OCI-LY1 (cell line): Measurements from ENCODE around the gene NOP14.

Source experiments
- CTCF ChIP-seq: fragments of 200-600 bp; sonication (generic), shearing (Covaris generic); IDR thresholded peaks from 2 replicates; pipeline ENCODE4 v1.5.1; 2017; ENCODE audit warnings: mild to moderate bottlenecking, antibody characterized with exemption, low read length, moderate library complexity, mixed read lengths
- EZH2 ChIP-seq: fragments of 200-600 bp; sonication (generic), shearing (Covaris generic); IDR thresholded peaks from 2 replicates; pipeline ENCODE4 v1.8.0; 2017; ENCODE audit warnings: borderline replicate concordance, mixed run types, mild to moderate bottlenecking, antibody characterized with exemption, low read length, moderate library complexity, mixed read lengths

GRCh38 chr4:2936773-2937145 lies 26.4 kb downstream of the NOP14 start:
- TF ChIP-seq CTCF (no peak), EZH2 (no peak)
